Pulmonary artery endothelial cell (primary cell): Measurements from ENCODE around the gene ANKDD1B. TPM values are rescaled to one million over a fixed set of nuclear protein-coding genes. Genes with fewer than 3 reads are reported as not detected.

Source experiments
- DNase-seq: peaks from one replicate; pipeline ENCODE4 v3.0.0-alpha.2; 2011; ENCODE audit warnings: low read depth, low spot score
- total RNA-seq: library from RNA; depleted of rRNA; stranded (reverse); fragments of >200 nt; gene quantifications from 2 replicates; pipeline ENCODE4 v1.2.3, GENCODE V29; 2014

Gene ANKDD1B
- total RNA-seq, 1 donor from 2014 or later = 0.20 TPM

GRCh38 chr5:75659791-75660450, 48.7 kb downstream of the ANKDD1B start:
- no peak for DNase-seq

- DNase-seq = no peak
Observed at GRCh38 chr5:75660678-75661465, 49.6 kb downstream of the ANKDD1B start.

GRCh38 chr5:75662061-75662460, 50.8 kb downstream of the ANKDD1B start:
- no peak for DNase-seq

GRCh38 chr5:75663579-75664284, 52.5 kb downstream of the ANKDD1B start:
- DNase-seq = no peak

GRCh38 chr5:75664979-75665378, 53.7 kb downstream of the ANKDD1B start:
- DNase-seq = no peak

- DNase-seq = no peak
Observed at GRCh38 chr5:75666801-75667200, 55.5 kb downstream of the ANKDD1B start.

GRCh38 chr5:75667586-75667985, 56.3 kb downstream of the ANKDD1B start:
- DNase-seq = no peak

GRCh38 chr5:75668445-75668844, 57.2 kb downstream of the ANKDD1B start:
- DNase-seq = no peak

- peak; percentile 86 for DNase-seq
Observed at GRCh38 chr5:75668977-75669689, 57.9 kb downstream of the ANKDD1B start.

- no peak for DNase-seq
Observed at GRCh38 chr5:75670577-75670976, 59.3 kb downstream of the ANKDD1B start.

GRCh38 chr5:75671506-75671905, 60.3 kb downstream of the ANKDD1B start:
- no peak for DNase-seq

- DNase-seq = no peak
Observed at GRCh38 chr5:75672616-75673015, 61.4 kb downstream of the ANKDD1B start.

- DNase-seq = no peak
Observed at GRCh38 chr5:75675783-75676182, 64.5 kb downstream of the ANKDD1B start.

- DNase-seq = peak; percentile 78
Observed at GRCh38 chr5:75677607-75678006, 66.4 kb downstream of the ANKDD1B start.

GRCh38 chr5:75678155-75678554, 66.9 kb downstream of the ANKDD1B start:
- no peak for DNase-seq

GRCh38 chr5:75681125-75681830, 70.0 kb downstream of the ANKDD1B start:
- DNase-seq = no peak

GRCh38 chr5:75685141-75685540, 73.9 kb downstream of the ANKDD1B start:
- no peak for DNase-seq

- no peak for DNase-seq
Observed at GRCh38 chr5:75686480-75686879, 75.2 kb downstream of the ANKDD1B start.

- DNase-seq = no peak
Observed at GRCh38 chr5:75690669-75691068, 79.4 kb downstream of the ANKDD1B start.

- DNase-seq = no peak
Observed at GRCh38 chr5:75694781-75695180, 83.5 kb downstream of the ANKDD1B start.
